Measurements from ENCODE around the gene TXNDC16.

Gene TXNDC16

GRCh38 chr14:52599974-52600373 lies 47.7 kb upstream of the TXNDC16 start:
- Histone ChIP-seq H3K4me1 (ENCODE audit: control insufficient read depth, insufficient read depth, low read length) (no peaks in the 10 kb centered on the region), H3K9me3 (ENCODE audit: control insufficient read depth, insufficient read depth, low read depth, low read length) (no peaks in the 10 kb centered on the region), H3K27ac (ENCODE audit: extremely low read depth, low read depth, low read length) (no peak overlapping the region), H3K4me3 (ENCODE audit: low read depth, low read length) (no peak overlapping the region), H3K36me3 (ENCODE audit: control insufficient read depth in 2 of 2, insufficient read depth in 1 of 2, low read length in 2 of 2) (no peaks in the 10 kb centered on the region)
- ChIA-PET CTCF (interaction anchor here (0.7 kb wide), 1 partner anchor 1034 kb away, joined by 4 read pairs; no protein-coding TSS in a partner anchor), POLR2A (no interaction called here)
- TF ChIP-seq ZNF837 (tag by site-specific recombination; IDR thresholded peaks at IDR 0.05): no peak
- TF ChIP-seq ZNF366 (tag by site-specific recombination; conservative IDR thresholded peaks at IDR 0.05): no peak
- no peak for TF ChIP-seq ZBTB21 (tag by site-specific recombination; IDR thresholded peaks at IDR 0.05)
- no peak for TF ChIP-seq ZNF169 (tag by site-specific recombination; IDR thresholded peaks at IDR 0.05)
- TF ChIP-seq, protein P1, sequence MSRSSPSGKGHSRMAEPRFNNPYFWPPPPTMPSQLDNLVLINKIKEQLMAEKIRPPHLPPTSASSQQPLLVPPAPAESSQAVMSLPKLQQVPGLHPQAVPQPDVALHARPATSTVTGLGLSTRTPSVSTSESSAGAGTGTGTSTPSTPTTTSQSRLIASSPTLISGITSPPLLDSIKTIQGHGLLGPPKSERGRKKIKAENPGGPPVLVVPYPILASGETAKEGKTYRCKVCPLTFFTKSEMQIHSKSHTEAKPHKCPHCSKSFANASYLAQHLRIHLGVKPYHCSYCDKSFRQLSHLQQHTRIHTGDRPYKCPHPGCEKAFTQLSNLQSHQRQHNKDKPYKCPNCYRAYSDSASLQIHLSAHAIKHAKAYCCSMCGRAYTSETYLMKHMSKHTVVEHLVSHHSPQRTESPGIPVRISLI (tag by site-specific recombination; IDR thresholded peaks at IDR 0.05): no peak
- TF ChIP-seq ZNF529 (tag by site-specific recombination; IDR thresholded peaks at IDR 0.05; ENCODE audit: insufficient replicate concordance): no peak
- TF ChIP-seq ZNF223 (tag by site-specific recombination; IDR thresholded peaks at IDR 0.05): no peak
- TF ChIP-seq, protein P2, sequence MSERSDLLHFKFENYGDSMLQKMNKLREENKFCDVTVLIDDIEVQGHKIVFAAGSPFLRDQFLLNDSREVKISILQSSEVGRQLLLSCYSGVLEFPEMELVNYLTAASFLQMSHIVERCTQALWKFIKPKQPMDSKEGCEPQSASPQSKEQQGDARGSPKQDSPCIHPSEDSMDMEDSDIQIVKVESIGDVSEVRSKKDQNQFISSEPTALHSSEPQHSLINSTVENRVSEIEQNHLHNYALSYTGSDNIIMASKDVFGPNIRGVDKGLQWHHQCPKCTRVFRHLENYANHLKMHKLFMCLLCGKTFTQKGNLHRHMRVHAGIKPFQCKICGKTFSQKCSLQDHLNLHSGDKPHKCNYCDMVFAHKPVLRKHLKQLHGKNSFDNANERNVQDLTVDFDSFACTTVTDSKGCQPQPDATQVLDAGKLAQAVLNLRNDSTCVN (tag by site-specific recombination; optimal IDR thresholded peaks at IDR 0.05): no peak
- no peak for TF ChIP-seq ZNF510 (tag by site-specific recombination; IDR thresholded peaks at IDR 0.05; ENCODE audit: insufficient replicate concordance)
- TF ChIP-seq, protein P3, sequence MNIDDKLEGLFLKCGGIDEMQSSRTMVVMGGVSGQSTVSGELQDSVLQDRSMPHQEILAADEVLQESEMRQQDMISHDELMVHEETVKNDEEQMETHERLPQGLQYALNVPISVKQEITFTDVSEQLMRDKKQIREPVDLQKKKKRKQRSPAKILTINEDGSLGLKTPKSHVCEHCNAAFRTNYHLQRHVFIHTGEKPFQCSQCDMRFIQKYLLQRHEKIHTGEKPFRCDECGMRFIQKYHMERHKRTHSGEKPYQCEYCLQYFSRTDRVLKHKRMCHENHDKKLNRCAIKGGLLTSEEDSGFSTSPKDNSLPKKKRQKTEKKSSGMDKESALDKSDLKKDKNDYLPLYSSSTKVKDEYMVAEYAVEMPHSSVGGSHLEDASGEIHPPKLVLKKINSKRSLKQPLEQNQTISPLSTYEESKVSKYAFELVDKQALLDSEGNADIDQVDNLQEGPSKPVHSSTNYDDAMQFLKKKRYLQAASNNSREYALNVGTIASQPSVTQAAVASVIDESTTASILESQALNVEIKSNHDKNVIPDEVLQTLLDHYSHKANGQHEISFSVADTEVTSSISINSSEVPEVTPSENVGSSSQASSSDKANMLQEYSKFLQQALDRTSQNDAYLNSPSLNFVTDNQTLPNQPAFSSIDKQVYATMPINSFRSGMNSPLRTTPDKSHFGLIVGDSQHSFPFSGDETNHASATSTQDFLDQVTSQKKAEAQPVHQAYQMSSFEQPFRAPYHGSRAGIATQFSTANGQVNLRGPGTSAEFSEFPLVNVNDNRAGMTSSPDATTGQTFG (tag by site-specific recombination; IDR thresholded peaks at IDR 0.05; ENCODE audit: borderline replicate concordance): no peak
- TF ChIP-seq HOXC10 (CRISPR knock-in tag; IDR thresholded peaks at IDR 0.05): no peak

DNA sequence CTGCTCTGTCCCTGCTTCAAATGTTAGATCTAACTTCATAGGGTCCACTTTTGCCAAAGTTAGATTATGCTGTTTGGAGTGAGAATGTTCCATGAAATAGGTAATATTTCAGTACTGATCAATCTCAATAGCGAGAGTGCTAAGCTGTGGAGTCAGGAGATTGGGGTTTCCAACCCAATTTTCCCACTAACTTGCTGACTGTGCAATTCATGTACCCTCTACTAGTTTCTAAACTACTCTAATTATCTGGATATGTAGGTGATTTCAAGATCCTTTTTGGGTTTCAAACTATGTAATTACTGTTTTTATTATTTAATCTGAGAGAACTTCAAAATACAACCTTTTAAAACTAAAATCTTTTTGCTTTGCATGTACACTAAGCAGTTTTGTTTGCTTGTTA lies 46.3 kb upstream of the TXNDC16 start:
- Histone ChIP-seq H3K9me3 (ENCODE audit: control insufficient read depth, insufficient read depth, low read depth, low read length) (no peaks in the 10 kb centered on the region), H3K4me3 (ENCODE audit: low read depth, low read length) (no peak overlapping the region), H3K4me1 (ENCODE audit: control insufficient read depth, insufficient read depth, low read length) (no peaks in the 10 kb centered on the region), H3K36me3 (ENCODE audit: control insufficient read depth in 2 of 2, insufficient read depth in 1 of 2, low read length in 2 of 2) (no peaks in the 10 kb centered on the region), H3K27ac (ENCODE audit: extremely low read depth, low read depth, low read length) (no peak overlapping the region)
- TF ChIP-seq ZNF473 (tag by site-specific recombination; IDR thresholded peaks at IDR 0.05) (no peak), ZNF654 (tag by site-specific recombination; IDR thresholded peaks at IDR 0.05; ENCODE audit: low read depth) (no peak)
- CTCF ChIA-PET: no interaction called here
- POLR2A ChIA-PET: no interaction called here

DNA sequence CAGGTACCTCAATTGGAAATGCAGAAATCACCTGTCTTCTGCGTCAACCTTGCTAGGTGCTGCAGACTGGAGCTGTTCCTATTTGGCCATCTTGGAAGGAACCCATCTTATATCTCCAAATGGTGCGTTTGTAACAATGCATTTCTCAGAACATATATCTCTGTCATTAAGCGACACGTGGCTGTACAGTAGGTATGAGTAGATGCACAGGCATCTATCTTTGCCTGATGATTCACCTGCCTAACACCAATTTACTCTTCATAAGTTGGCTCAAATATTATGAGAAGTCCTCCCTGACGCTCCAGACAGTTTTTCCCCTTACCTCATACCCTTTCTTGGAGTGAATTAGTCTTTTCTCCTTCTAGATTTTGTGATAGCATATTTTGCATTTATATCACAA lies 44.6 kb upstream of the TXNDC16 start:
- TF ChIP-seq ZSCAN4 (tag by site-specific recombination; IDR thresholded peaks at IDR 0.05) (no peak), ZNF473 (tag by site-specific recombination; IDR thresholded peaks at IDR 0.05) (no peak), ZNF521 (tag by site-specific recombination; IDR thresholded peaks at IDR 0.05) (no peak), ZNF157 (tag by site-specific recombination; IDR thresholded peaks at IDR 0.05) (no peak), ZNF791 (tag by site-specific recombination; IDR thresholded peaks at IDR 0.05) (no peak), HOXD13 (CRISPR knock-in tag; IDR thresholded peaks at IDR 0.05; ENCODE audit: borderline replicate concordance) (no peak)
- TF ChIP-seq, protein P4, sequence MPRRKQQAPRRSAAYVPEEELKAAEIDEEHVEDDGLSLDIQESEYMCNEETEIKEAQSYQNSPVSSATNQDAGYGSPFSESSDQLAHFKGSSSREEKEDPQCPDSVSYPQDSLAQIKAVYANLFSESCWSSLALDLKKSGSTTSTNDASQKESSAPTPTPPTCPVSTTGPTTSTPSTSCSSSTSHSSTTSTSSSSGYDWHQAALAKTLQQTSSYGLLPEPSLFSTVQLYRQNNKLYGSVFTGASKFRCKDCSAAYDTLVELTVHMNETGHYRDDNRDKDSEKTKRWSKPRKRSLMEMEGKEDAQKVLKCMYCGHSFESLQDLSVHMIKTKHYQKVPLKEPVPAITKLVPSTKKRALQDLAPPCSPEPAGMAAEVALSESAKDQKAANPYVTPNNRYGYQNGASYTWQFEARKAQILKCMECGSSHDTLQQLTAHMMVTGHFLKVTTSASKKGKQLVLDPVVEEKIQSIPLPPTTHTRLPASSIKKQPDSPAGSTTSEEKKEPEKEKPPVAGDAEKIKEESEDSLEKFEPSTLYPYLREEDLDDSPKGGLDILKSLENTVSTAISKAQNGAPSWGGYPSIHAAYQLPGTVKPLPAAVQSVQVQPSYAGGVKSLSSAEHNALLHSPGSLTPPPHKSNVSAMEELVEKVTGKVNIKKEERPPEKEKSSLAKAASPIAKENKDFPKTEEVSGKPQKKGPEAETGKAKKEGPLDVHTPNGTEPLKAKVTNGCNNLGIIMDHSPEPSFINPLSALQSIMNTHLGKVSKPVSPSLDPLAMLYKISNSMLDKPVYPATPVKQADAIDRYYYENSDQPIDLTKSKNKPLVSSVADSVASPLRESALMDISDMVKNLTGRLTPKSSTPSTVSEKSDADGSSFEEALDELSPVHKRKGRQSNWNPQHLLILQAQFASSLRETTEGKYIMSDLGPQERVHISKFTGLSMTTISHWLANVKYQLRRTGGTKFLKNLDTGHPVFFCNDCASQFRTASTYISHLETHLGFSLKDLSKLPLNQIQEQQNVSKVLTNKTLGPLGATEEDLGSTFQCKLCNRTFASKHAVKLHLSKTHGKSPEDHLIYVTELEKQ (tag by site-specific recombination; IDR thresholded peaks at IDR 0.05; ENCODE audit: borderline replicate concordance): no peak
- H3K4me1 ChIP-seq (ENCODE audit: control insufficient read depth, insufficient read depth, low read length): no peaks in the 10 kb centered on the region
- no peaks in the 10 kb centered on the region for H3K9me3 ChIP-seq (ENCODE audit: control insufficient read depth, insufficient read depth, low read depth, low read length)
- ChIA-PET CTCF (no interaction called here), POLR2A (no interaction called here)
- H3K36me3 ChIP-seq (ENCODE audit: control insufficient read depth in 2 of 2, insufficient read depth in 1 of 2, low read length in 2 of 2): no peaks in the 10 kb centered on the region
- no peak overlapping the region for H3K27ac ChIP-seq (ENCODE audit: extremely low read depth, low read depth, low read length)
- no peak overlapping the region for H3K4me3 ChIP-seq (ENCODE audit: low read depth, low read length)

Measured in HEK293 (cell line).